HEK293 (cell line): ENCODE measurements around the gene LPO.

ENCODE experiments used
- CTCF ChIP-seq: fragments of 450-650 bp; formaldehyde crosslinking; IDR thresholded peaks from 2 replicates; pipeline ENCODE4 v1.5.1; 2016; ENCODE audit warnings: missing biosample characterization, missing genetic modification characterization
- EGR2 ChIP-seq: fragments of 450-650 bp; formaldehyde crosslinking; IDR thresholded peaks from 2 replicates; pipeline ENCODE4 v1.5.1; 2016; ENCODE audit warnings: low read depth, missing biosample characterization, missing genetic modification characterization
- MYNN ChIP-seq: fragments of 450-650 bp; formaldehyde crosslinking; IDR thresholded peaks from 2 replicates; pipeline ENCODE4 v1.5.1; 2016; ENCODE audit warnings: missing biosample characterization, missing genetic modification characterization, borderline replicate concordance
- YY2 ChIP-seq: fragments of 450-650 bp; formaldehyde crosslinking; IDR thresholded peaks from 2 replicates; pipeline ENCODE4 v1.5.1; 2016; ENCODE audit warnings: missing biosample characterization, missing genetic modification characterization
- ZNF157 ChIP-seq: fragments of 450-650 bp; formaldehyde crosslinking; IDR thresholded peaks from 2 replicates; pipeline ENCODE4 v1.5.1; 2016; ENCODE audit warnings: missing biosample characterization, missing genetic modification characterization
- ZNF24 ChIP-seq: fragments of 450-650 bp; formaldehyde crosslinking; IDR thresholded peaks from 2 replicates; pipeline ENCODE4 v1.5.1; 2016; ENCODE audit warnings: missing biosample characterization, missing genetic modification characterization
- ZNF768 ChIP-seq: fragments of 450-650 bp; formaldehyde crosslinking; IDR thresholded peaks from 2 replicates; pipeline ENCODE4 v1.5.1; 2018; ENCODE audit warnings: missing biosample characterization, mild to moderate bottlenecking, missing genetic modification characterization
- ZNF776 ChIP-seq: fragments of 450-650 bp; formaldehyde crosslinking; IDR thresholded peaks from 2 replicates; pipeline ENCODE4 v1.5.0; 2017; ENCODE audit warnings: missing biosample characterization, missing genetic modification characterization, borderline replicate concordance
- ZNF785 ChIP-seq: fragments of 450-650 bp; formaldehyde crosslinking; IDR thresholded peaks from 2 replicates; pipeline ENCODE4 v1.5.1; 2016; ENCODE audit warnings: missing biosample characterization, missing genetic modification characterization

DNA sequence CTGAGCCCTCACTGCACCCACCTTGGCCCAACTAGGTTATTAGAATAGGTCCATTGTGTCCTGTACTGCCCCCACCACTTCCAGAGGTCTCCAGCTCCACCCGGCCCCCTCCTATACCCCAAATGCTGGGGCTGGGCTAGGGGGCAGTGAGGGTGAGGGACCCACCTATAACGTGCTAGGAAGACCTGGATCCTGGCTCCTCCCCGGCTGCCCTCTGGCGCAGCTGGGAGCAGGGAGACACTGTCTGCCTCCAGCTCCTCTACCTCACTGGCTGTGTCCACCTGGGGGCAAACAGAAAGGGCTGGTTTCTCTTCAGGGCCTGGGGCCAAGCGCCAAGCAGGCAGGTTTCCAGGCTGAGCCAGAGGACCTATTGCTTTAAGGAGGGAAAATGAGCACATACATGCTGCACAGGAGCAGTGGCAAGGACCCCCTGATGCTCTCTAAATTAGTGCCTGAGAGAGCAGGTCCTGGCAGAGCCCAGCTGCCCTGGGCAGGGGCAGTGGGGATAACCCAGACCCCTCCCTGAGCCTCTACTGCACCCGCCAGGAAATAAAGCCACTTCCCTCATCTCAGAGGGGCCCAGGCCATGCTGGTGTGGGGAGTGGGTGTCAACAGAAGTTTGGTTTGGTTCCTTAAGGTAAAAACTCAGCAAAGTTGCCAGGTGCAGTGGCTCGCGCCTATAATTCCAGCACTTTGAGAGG is 78.0 kb downstream of the LPO start:
- TF ChIP-seq ZNF785 (tag by site-specific recombination) = no peak
- TF ChIP-seq MYNN (tag by site-specific recombination) = no peak
- no peak for TF ChIP-seq ZNF776 (tag by site-specific recombination)
- TF ChIP-seq ZNF157 = no peak
- no peak for TF ChIP-seq EGR2 (tag by site-specific recombination)
- no peak for TF ChIP-seq YY2 (tag by site-specific recombination)
- no peak for TF ChIP-seq ZNF24
- no peak for TF ChIP-seq ZNF768
- no peak for TF ChIP-seq CTCF (tag by site-specific recombination)
